GM21528 (cell line): ENCODE measurements around the gene HYDIN.

Experiments
- ATAC-seq: cut with Tn5 transposase; IDR thresholded peaks from one replicate; pipeline ENCODE4 v1.9.1; 2021; ENCODE audit warnings: mild to moderate bottlenecking, moderate library complexity; ENCODE audit not compliant: unreplicated experiment, low FRiP score

The HYDIN gene

DNA sequence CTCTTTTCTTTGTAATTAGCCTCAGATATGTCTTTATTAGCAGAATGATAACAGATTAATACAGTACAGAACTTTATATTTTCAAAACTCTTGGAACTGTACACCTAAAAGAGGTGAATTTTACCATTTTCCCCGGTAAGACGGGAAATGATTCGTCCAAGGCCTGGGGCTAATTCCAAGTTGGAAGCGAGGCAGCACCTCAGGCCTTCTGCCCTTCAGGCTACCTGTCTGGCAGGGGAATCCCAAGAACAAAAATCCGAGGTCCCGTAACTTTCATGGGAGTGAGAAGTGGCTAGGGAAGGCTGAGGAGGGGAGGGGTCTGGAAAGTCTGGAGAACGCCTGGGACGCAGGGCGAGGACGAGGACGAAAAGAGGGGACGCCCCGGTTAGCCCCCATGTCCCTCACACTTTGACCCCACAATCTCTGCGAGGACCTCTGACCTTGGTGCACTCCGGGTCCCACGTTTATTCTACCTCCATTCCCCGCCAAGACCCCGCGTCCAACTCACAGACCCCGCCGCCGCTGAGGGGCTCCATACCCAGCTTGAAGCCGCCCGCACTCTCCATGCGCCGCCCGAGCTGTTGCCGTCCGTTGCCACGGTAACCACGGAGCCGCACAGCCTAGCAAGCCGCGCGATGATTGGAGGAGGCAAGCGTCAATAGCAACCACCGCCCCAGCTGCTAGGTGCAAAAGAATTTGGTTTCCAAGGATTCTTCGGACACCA is at the start of gene HYDIN:
Gene HYDIN (minus strand): TSS at position 601 of the 724 bp plus-strand sequence. CDS start 43,827 bp downstream, outside the sequence.
- ATAC-seq = no peak

DNA sequence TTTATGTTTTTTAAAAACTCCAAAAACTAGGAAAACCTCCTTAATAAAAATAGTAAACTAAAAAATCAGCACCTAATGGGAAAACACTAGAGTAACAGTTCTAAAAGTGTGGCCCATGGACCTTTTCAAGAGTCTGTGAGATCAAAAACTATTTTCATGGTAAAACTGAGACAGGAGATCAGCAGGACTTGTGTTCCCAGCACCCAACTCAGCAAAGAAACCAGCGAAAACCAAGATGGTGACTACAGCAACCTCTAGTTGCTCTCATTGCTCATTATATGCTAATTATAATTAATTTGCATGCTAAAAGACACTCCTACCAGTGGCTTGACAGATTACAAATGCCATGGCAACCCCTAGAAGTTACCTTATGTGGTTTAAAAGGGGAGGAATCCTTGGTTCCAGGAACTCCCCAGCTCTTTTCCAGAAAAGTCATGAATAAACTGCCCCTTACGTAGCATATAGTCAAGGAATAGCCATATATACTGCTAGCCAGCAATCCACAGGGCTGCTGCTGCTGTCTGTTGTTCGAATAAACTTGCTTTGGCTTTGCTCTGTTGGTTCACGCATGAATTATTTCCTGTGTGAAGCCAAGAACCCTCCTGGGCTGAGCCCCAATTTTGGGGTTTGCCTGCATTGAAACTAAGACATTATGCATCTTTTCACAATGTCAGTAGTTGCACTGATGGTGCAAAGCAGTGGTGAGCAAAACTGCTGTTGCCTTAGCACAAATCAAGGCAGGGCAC is 46.2 kb upstream of the HYDIN start:
- no peak for ATAC-seq

DNA sequence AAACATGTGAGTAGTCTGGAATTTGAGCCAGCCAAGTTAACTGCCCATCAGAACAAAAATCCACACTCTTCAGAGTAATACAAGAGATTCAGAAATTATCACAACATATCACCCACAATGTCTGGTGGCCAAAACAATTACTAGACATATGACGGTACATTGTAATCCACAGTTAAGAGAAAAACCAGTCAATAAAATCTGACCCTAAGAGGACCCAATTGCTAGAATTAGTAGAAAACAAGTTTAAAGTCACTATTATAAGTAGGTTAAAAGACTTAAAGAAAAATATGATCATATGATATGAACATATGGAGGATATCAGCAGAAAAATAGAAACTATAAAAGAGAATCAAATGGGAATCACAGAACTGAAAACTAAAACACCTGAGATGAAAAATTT is 42.9 kb upstream of the HYDIN start:
- ATAC-seq = no peak

DNA sequence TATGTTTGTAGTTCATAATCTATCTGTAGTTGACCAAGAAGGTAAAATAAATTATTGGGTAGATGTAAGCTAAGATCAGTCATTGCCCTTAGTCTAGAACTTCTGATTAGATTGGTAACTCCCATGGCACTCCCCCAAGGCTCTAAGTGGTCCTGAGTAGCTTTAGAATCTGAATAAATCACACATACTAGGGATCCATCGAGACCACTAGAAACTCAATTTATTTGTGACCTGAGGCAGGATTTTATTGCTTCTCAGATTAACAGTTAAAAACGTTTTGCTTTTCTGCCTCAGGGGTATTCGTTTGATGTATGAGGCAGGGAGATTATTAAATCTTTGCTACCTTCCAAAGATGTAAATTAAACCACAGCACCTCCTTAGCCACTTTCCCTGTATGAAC is 33.8 kb upstream of the HYDIN start:
- no peak for ATAC-seq

- no peak for ATAC-seq
These were observed 33.1 kb upstream of the HYDIN start for GRCh38 chr16:71263582-71263981.

DNA sequence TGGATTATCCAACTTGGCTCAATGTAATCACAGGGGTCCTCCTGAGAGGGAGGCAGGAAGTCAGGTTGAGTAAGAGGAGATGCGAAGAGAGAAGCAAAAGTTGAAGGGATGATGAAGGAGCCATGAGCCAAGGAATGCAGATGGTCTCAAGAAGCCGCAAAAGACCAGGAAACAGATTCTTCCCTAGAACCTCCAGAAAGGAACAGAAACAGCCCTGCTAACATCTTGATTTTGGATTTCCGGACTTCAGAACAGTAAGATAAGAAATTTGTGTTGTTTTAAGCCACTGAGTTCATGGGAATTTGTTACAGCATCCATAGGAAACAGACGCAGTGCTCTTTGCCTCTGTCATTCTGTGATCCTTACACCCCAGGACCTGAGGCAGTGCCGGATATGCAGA is 31.9 kb upstream of the HYDIN start:
- no peak for ATAC-seq

DNA sequence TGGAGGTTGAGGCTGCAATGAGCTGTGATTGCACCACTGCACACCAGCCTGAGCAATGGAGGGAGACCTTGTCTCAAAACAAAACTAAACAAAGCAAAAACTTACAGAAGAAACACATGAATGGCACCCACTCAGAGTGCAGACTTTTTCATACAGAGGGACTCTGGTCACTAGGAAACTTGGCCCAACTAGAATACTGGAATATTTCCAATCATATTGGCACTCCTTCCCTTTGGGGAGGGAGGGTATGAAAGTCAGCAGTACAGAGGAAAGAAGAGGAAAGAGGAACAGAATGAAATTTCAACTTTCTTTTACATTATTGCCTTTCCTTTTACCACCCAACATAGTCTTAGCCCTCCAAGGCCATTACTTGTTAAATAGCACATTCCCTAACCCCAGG is 30.5 kb upstream of the HYDIN start:
- no peak for ATAC-seq

DNA sequence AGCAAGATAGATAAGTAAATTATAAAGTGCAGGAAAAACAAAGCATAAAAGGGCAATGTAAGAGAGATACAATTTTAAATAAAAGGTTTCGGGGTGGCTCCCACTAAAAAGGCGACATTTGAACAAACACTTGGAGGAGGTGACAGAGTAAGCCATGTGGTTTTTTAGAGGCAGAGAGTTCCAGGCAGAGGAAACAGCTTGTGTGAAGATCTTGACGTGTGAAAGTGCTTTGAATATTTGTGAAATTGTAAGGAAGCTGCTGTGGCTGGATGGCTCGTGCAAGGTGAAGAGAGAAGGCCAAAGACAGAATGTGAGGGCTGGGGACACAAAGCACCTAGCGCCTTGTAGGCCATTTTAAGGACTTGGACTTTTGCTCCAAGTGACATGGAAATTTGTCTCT is 28.6 kb upstream of the HYDIN start:
- ATAC-seq = no peak

GRCh38 chr16:71258372-71258771 is 27.9 kb upstream of the HYDIN start:
- ATAC-seq = no peak

GRCh38 chr16:71257768-71258167 is 27.2 kb upstream of the HYDIN start:
- no peak for ATAC-seq

DNA sequence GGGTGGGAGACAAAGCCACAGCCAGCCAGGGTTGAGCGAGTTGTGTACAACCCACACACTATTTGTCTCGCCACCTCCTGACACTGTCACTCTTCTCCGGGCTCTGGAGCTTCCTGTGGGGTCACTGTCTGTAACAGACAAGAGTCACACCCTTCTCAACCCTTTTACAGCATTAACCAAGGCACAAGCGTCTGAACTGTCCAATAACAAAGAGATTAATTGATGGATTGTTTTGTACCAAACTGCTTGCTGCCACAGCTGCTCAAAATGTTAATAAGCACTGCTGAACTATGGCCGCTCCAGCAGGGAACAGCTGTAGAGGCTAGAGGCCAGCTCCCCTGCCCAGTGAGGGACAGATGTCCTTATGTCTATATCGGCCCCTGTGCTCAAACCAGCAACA is 25.2 kb upstream of the HYDIN start:
- ATAC-seq = no peak

DNA sequence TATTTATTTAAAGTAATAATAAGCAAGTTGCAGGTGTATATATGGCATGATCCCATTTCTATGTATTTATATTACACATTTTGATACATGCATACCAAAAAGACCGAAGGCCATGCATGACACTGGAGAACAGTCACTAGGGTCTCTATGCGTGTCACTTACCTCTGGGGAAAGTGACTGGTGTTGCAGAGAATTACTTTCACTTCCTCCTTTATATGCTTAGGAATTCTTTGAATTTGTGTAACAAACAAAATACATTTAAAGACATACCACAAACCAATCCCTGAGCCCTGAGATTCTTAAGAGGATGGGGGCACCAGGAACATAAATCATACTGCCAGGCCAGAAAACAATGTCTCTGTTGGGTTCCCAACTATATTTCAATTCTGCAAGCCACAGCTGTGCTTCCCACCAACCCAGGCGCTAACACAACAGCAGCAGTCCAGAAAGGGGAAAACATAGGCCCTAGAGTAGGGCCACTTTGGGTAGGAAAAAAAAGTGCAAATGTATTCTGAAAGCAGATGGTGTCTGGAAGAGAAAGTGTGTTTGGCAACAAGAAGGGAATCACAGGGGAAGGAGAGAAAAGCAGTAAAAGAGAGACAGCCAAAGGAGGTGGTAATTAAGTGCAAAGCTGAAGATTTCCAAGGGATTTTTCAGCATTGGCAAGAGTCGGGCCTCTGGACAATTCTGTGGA is 24.5 kb upstream of the HYDIN start:
- ATAC-seq = no peak

DNA sequence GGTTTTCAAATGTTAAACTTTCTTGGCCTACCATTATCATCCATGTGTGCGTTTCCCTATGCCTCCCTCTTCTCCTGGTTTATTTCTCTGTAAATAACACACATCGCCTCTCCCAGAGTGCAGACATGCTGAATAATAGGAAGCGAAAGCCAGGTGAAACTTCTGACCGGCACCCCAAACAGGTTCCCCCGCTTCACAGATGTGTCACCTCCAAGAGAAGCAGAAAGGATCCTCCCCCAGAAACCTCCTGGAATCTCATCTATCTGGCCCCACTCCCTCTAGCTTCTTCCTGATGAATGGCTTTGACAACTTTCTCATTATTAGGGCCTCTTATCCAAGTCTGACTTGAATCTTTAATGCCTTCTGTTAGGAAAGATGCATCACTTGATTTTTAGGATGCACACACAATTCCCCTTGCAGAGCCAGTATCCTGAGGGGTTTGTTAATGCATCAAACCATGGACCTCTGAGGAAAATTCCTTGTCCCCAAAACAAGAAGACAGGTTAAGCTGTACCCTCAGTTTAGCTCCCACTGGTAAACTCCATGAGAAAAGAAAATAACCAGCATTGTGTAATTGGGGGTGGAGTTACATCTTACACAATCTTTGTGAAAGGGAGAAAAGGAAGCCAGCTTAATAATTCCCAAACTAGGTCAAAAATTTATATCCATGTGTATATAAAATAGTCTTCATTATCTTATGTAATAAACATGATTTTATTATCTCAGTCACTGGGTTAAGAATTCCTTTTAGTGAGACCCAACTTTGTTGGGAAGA is 20.1 kb upstream of the HYDIN start:
- ATAC-seq = no peak

- ATAC-seq = no peak
These were observed 18.9 kb upstream of the HYDIN start for GRCh38 chr16:71249399-71249798.

GRCh38 chr16:71247478-71247877 is 17.0 kb upstream of the HYDIN start:
- ATAC-seq = no peak

- ATAC-seq = no peak
These were observed 15.8 kb upstream of the HYDIN start for GRCh38 chr16:71246309-71246708.

DNA sequence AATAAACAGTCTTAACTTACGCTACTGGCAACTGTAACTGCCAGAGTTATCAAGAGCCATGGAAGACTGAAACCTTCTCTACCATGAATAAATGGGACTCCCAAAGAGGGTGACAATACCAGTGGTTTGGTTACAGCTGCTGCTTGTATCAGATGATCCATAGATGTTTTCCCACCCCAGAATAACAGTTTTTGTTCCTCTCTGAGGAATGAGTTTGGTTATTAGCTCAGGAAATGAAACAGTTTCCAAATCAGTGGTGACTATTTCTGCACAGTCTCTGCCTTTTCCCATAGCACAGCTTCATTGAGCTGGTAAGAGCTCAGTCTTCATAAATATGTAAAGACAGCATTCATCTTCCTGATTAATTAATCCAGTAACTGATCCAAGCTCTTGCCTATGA is 14.0 kb upstream of the HYDIN start:
- no peak for ATAC-seq

GRCh38 chr16:71242601-71243000 is 12.1 kb upstream of the HYDIN start:
- no peak for ATAC-seq

DNA sequence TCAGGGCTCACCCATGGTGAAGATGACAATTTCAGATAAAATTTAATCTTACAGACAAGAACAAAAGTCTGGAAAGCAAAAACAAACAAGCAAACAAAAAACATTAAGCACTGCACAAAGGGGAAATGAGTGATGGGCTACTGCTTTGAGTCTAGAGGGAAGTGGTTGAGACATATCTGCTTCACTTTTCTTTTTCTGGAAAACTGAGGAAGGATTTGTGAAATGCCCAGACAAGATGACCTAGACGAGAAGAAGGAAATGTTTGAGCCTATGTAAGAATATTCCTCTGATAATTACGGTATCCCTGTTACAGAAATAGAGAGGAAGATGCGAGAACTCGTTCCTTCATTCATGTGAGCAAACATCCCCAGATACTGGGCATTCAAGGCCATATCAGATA is 11.5 kb upstream of the HYDIN start:
- ATAC-seq = no peak

- no peak for ATAC-seq
These were observed 1.2 kb downstream of the HYDIN start for GRCh38 chr16:71229344-71229743.
